Trophoblast cell (in vitro differentiated cells and primary cell): ENCODE data around the gene MBTPS2.
A peak's percentile ranks its signal among the peaks of the same experiment; 100 is the strongest.

Experiments
- DNase-seq, 2 donors: peaks; one replicate each; pipeline ENCODE4 v3.0.0-alpha.2; 2016
- H2AFZ ChIP-seq: 2 replicates; pipeline ENCODE4 v1.6.1; 2013; ENCODE audit warnings: low read length, moderate library complexity, mild to moderate bottlenecking; ENCODE audit not compliant: insufficient read depth, poor library complexity
- H2AK5ac ChIP-seq: 2 replicates; pipeline ENCODE4 v1.6.1; 2013; ENCODE audit warnings: mild to moderate bottlenecking, low read length
- H2BK120ac ChIP-seq: 2 replicates; pipeline ENCODE4 v1.6.1; 2013; ENCODE audit warnings: low read length, mild to moderate bottlenecking, moderate library complexity; ENCODE audit not compliant: insufficient read depth, poor library complexity
- H2BK12ac ChIP-seq: 2 replicates; pipeline ENCODE4 v1.6.1; 2013; ENCODE audit warnings: mild to moderate bottlenecking, low read length, moderate library complexity
- H2BK5ac ChIP-seq: 2 replicates; pipeline ENCODE4 v1.6.1; 2013; ENCODE audit warnings: low read length, low read depth, moderate library complexity, mild to moderate bottlenecking; ENCODE audit not compliant: poor library complexity
- H3K14ac ChIP-seq: 2 replicates; pipeline ENCODE4 v1.6.1; 2013; ENCODE audit warnings: mild to moderate bottlenecking, low read length
- H3K18ac ChIP-seq: 2 replicates; pipeline ENCODE4 v1.6.1; 2013; ENCODE audit warnings: mild to moderate bottlenecking, low read length
- H3K23ac ChIP-seq: 2 replicates; pipeline ENCODE4 v1.6.1; 2013; ENCODE audit warnings: low read length
- H3K27ac ChIP-seq: 2 replicates; pipeline ENCODE4 v1.5.1; 2013; ENCODE audit warnings: low read depth, mild to moderate bottlenecking, inconsistent platforms, low read length, moderate library complexity
- H3K27me3 ChIP-seq: 2 replicates; pipeline ENCODE4 v1.6.1; 2013; ENCODE audit warnings: inconsistent platforms, mild to moderate bottlenecking, low read length, moderate library complexity; ENCODE audit not compliant: insufficient read depth
- H3K36me3 ChIP-seq, 2 experiments: 1 replicate in 1 of 2; 2 replicates in 1 of 2; pipeline ENCODE4 v1.6.1; 2013; ENCODE audit warnings: low read length in 2 of 2, mild to moderate bottlenecking in 2 of 2, moderate library complexity in 1 of 2; ENCODE audit not compliant: insufficient read depth in 2 of 2, control insufficient read depth in 1 of 2
- H3K4ac ChIP-seq: 2 replicates; pipeline ENCODE4 v1.6.1; 2013; ENCODE audit warnings: low read depth, mild to moderate bottlenecking, low read length, moderate library complexity
- H3K4me1 ChIP-seq, 2 experiments: 1 replicate in 1 of 2; 2 replicates in 1 of 2; pipeline ENCODE4 v1.6.1; 2013; ENCODE audit warnings: low read length in 2 of 2, mild to moderate bottlenecking in 2 of 2, moderate library complexity in 1 of 2; ENCODE audit not compliant: insufficient read depth in 2 of 2, control insufficient read depth in 1 of 2
- H3K4me2 ChIP-seq: 2 replicates; pipeline ENCODE4 v1.6.1; 2013; ENCODE audit warnings: inconsistent platforms, mild to moderate bottlenecking, low read length, moderate library complexity
- H3K4me3 ChIP-seq: 2 replicates; pipeline ENCODE4 v1.5.1; 2013; ENCODE audit warnings: mild to moderate bottlenecking, low read depth, low read length, inconsistent platforms
- H3K79me1 ChIP-seq: one replicate; pipeline ENCODE4 v1.6.1; 2013; ENCODE audit warnings: low read length
- H3K79me2 ChIP-seq: 2 replicates; pipeline ENCODE4 v1.6.1; 2013; ENCODE audit warnings: low read length, mild to moderate bottlenecking; ENCODE audit not compliant: control insufficient read depth, insufficient read depth, poor library complexity
- H3K9ac ChIP-seq: 2 replicates; pipeline ENCODE4 v1.6.1; 2013; ENCODE audit warnings: mild to moderate bottlenecking, low read length
- H3K9me3 ChIP-seq: 2 replicates; pipeline ENCODE4 v1.6.1; 2013; ENCODE audit warnings: low read depth, mild to moderate bottlenecking, control low read depth, inconsistent platforms, low read length; ENCODE audit not compliant: insufficient read depth
- H4K12ac ChIP-seq: 2 replicates; pipeline ENCODE4 v1.6.1; 2013; ENCODE audit warnings: low read depth, mild to moderate bottlenecking, low read length, moderate library complexity
- H4K8ac ChIP-seq: 2 replicates; pipeline ENCODE4 v1.6.1; 2013; ENCODE audit warnings: low read depth, mild to moderate bottlenecking, low read length, moderate library complexity
- H4K91ac ChIP-seq: one replicate; pipeline ENCODE4 v1.6.1; 2013; ENCODE audit warnings: low read depth, mild to moderate bottlenecking, low read length, moderate library complexity
- WGBS: extraction: QIAGEN DNeasy Blood & Tissue Kit; methylation state at CpG from one replicate; pipeline ENCODE4 v1.1.7; 2013; ENCODE audit warnings: missing lambda C conversion rate; ENCODE audit not compliant: insufficient read length, insufficient coverage; ENCODE audit errors: extremely low coverage; 5-methylcytosine and 5-hydroxymethylcytosine counted together

MBTPS2 gene

DNA sequence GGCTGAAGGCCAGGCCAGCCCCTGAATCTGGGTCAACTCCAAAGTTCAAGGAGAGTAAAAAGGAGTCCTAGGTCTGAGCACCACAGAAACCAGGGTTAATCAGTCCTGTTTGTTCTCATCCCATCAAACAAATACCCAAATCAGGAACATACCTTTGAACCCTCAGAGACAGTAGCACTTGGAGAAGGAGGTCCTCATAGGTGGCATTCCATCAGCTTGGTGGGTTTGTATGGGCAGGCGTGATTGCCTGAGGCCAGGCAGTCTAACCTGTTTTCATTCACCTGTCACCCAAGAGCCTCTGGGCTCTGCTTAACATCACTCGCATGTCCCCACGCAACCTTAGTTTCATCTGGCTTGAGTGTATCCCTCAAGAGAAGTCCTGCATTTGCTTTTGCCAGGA is 17.5 kb upstream of the MBTPS2 start:
- Histone ChIP-seq H3K9ac (no peak overlapping the region), H3K4me1 (peaks cover 0 to 5% of the 10 kb centered on the region in 2 experiments), H3K79me1 (no peaks in the 10 kb centered on the region), H3K9me3 (no peaks in the 10 kb centered on the region), H2AFZ (no peak overlapping the region), H3K27ac (no peak overlapping the region), H3K4ac (no peak overlapping the region), H3K36me3 (no peaks in the 10 kb centered on the region), H3K4me3 (no peak overlapping the region), H2BK120ac (no peak overlapping the region), H3K18ac (no peak overlapping the region), H3K23ac (no peak overlapping the region), H3K27me3 (no peaks in the 10 kb centered on the region), H3K4me2 (no peak overlapping the region), H3K79me2 (no peaks in the 10 kb centered on the region), H4K91ac (no peak overlapping the region), H2AK5ac (no peak overlapping the region), H3K14ac (no peak overlapping the region), H4K12ac (no peak overlapping the region), H2BK12ac (no peak overlapping the region), H2BK5ac (no peak overlapping the region), H4K8ac (no peak overlapping the region)
- WGBS, result no CpG with 5 or more reads among the region's 3 CpGs
- DNase-seq, result peak in 1 of 2 donors; percentile 11

DNA sequence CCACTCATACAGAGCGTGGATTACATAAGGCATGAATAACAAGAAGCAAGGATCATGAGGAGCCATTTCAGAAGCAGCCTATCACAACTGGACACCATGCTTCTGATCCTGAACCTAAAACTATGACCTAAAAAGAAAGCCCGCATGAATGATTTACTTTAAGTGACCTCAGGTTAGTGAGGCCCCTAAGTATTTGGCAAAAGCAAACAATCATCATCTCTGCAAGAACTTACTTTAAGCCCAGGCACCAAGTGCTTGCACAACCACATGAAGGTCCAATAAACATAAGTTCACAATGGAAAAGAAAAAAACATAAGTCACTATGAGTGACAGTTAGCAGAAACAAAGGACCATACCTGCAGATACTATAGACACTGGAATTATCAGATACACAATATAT is 7.9 kb upstream of the MBTPS2 start:
- H3K36me3 ChIP-seq, result no peaks in the 10 kb centered on the region
- DNase-seq, result no peak
- H3K9me3 ChIP-seq, result no peaks in the 10 kb centered on the region
- no peaks in the 10 kb centered on the region for H3K79me1 ChIP-seq
- H3K4ac ChIP-seq, result no peak overlapping the region
- H3K14ac ChIP-seq, result no peak overlapping the region
- H3K18ac ChIP-seq, result no peak overlapping the region
- no peak overlapping the region for H2BK120ac ChIP-seq
- no peak overlapping the region for H2BK5ac ChIP-seq
- H2AK5ac ChIP-seq, result no peak overlapping the region
- H4K12ac ChIP-seq, result no peak overlapping the region
- H3K4me3 ChIP-seq, result no peak overlapping the region
- no peaks in the 10 kb centered on the region for H3K27me3 ChIP-seq
- no peak overlapping the region for H3K9ac ChIP-seq
- H4K8ac ChIP-seq, result no peak overlapping the region
- H3K4me2 ChIP-seq, result no peak overlapping the region
- H2BK12ac ChIP-seq, result no peak overlapping the region
- no peak overlapping the region for H3K27ac ChIP-seq
- no peaks in the 10 kb centered on the region for H3K4me1 ChIP-seq
- H3K23ac ChIP-seq, result no peak overlapping the region
- no peak overlapping the region for H4K91ac ChIP-seq
- H2AFZ ChIP-seq, result no peak overlapping the region
- H3K79me2 ChIP-seq, result no peaks in the 10 kb centered on the region
- no CpG with 5 or more reads among the region's 2 CpGs for WGBS

- H3K27me3 ChIP-seq, result no peaks in the 10 kb centered on the region
- peaks cover 4% of the 10 kb centered on the region for H3K79me1 ChIP-seq
- no peak overlapping the region for H3K14ac ChIP-seq
- WGBS, result no CpG with 5 or more reads among the region's 2 CpGs
- no peak overlapping the region for H3K4me2 ChIP-seq
- no peaks in the 10 kb centered on the region for H3K36me3 ChIP-seq
- H3K27ac ChIP-seq, result no peak overlapping the region
- H4K91ac ChIP-seq, result no peak overlapping the region
- no peak overlapping the region for H3K4me3 ChIP-seq
- peaks cover 4% of the 10 kb centered on the region for H3K79me2 ChIP-seq
- no peak overlapping the region for H2BK120ac ChIP-seq
- no peak overlapping the region for H2AK5ac ChIP-seq
- no peak overlapping the region for H3K9ac ChIP-seq
- H3K4me1 ChIP-seq, result no peaks in the 10 kb centered on the region
- no peak overlapping the region for H4K12ac ChIP-seq
- no peaks in the 10 kb centered on the region for H3K9me3 ChIP-seq
- H2BK5ac ChIP-seq, result no peak overlapping the region
- no peak overlapping the region for H3K23ac ChIP-seq
- H2AFZ ChIP-seq, result no peak overlapping the region
- H4K8ac ChIP-seq, result no peak overlapping the region
- no peak for DNase-seq
- H3K18ac ChIP-seq, result no peak overlapping the region
- H3K4ac ChIP-seq, result no peak overlapping the region
- H2BK12ac ChIP-seq, result no peak overlapping the region
Observed at GRCh38 chrX:21837056-21837455, 2.4 kb upstream of the MBTPS2 start.

- Histone ChIP-seq H3K9me3 (no peaks in the 10 kb centered on the region), H2BK120ac (no peak overlapping the region), H3K36me3 (no peaks in the 10 kb centered on the region), H3K9ac (no peak overlapping the region), H3K79me1 (peaks cover 4% of the 10 kb centered on the region), H3K14ac (no peak overlapping the region), H2AFZ (no peak overlapping the region), H3K27me3 (no peaks in the 10 kb centered on the region), H3K79me2 (peaks cover 4% of the 10 kb centered on the region), H3K23ac (no peak overlapping the region), H3K4me1 (no peaks in the 10 kb centered on the region), H4K8ac (no peak overlapping the region), H3K4me3 (no peak overlapping the region), H2AK5ac (no peak overlapping the region), H3K4ac (no peak overlapping the region), H2BK12ac (no peak overlapping the region), H3K18ac (no peak overlapping the region), H4K12ac (no peak overlapping the region), H4K91ac (no peak overlapping the region), H2BK5ac (no peak overlapping the region), H3K27ac (no peak overlapping the region), H3K4me2 (peak overlapping the region; percentile 63)
- peak in 1 of 2 donors; percentile 28 for DNase-seq
- no CpG with 5 or more reads among the region's 4 CpGs for WGBS
Observed at GRCh38 chrX:21838937-21839333, 482 bp upstream of the MBTPS2 start.
